Purkinje cell (primary cell): ENCODE results near the gene PCNX4. TPM values are rescaled to one million over a fixed set of nuclear protein-coding genes. Genes with fewer than 3 reads are reported as not detected.

Experiments
- polyA plus RNA-seq: library from polyadenylated mRNA; unstranded; fragments of >200 nt; fragmentation: Nextera tagmentation; gene quantifications from 2 replicates; pipeline ENCODE4 v1.2.1, GENCODE V29; 2014

Gene PCNX4
- polyA plus RNA-seq: 17.3 and 36.6 TPM in 2 replicates

DNA sequence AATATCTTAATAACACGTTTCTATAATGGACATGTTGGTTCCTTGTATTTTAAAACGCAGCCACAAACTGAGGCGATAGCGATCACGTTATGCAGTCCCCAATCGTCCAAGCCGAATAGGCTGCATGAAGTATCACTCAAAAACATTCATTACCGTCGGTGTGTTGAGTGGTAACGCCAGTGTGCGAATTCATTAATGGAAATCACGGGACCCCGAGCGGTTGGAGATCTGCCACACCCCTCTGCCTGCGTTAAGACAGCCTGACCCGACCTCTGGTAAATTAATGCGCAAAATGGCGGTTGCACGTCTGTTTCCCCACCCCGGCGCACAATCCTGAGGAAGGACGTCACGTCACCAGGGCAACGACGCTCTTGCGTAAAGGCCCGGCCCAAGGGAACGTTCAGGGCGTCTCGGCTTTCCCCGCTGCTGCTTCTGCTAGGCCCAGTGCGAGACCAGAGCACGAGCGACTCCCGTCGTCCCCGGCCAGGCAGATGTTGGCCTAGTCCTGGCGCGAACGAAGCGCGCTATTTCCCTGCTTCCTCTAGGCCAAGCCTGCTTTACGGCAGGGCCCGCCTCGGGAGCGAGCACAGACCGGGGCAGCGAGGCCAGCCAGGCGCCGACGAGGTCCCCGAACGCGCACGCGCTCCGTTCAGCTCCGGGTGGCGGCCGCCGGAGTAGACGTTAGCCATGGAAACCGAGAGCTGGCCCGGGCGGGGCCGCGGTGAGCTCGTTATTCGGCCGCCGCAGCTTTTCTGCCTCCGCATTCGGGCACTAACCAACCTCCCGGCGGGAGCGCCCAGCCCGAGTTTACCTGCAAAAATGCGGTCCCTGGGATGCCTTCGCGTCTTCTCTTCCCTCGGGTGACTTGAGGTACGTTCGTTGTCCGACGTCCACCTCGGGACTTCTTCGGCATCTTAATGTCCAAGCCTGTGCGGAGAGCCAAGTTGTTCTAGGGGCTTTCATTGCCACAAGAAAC, at the start of gene PCNX4:
TSS of gene PCNX4 (plus strand) at position 374 of the 976 bp plus-strand sequence. CDS start 15,716 bp downstream, outside the sequence.

GRCh38 chr14:60164712-60165546, 73.2 kb downstream of the PCNX4 start, which contains the start of gene DHRS7:
Gene DHRS7 (minus strand): TSS chr14:60165398. CDS start chr14:60165309, 89 bp downstream.

Other genes starting within 250 kb of the PCNX4 start
- 770 and 1,256 TPM in 2 replicates for gene RTN1, start 221.1 kb upstream of the PCNX4 start, polyA plus RNA-seq
- 0.08 and 4.7 TPM in 2 replicates for gene LRRC9, start 171.8 kb upstream of the PCNX4 start, polyA plus RNA-seq
- gene DHRS7, start 73.5 kb downstream of the PCNX4 start, polyA plus RNA-seq: 85.5 and 107 TPM in 2 replicates
- gene PPM1A, start 157.3 kb downstream of the PCNX4 start, polyA plus RNA-seq: 54.7 and 84.6 TPM in 2 replicates